SK-N-MC (cell line): ENCODE data around the gene ANKRD23.

Experiments
- DNase-seq: peaks from one replicate; pipeline ENCODE4 v3.0.0-alpha.2; 2011; ENCODE audit warnings: low read depth, low spot score
- H3K27ac ChIP-seq: fragments of 200-600 bp; sonication (generic); 2 replicates; pipeline ENCODE4 v1.5.1; 2016; ENCODE audit warnings: mixed run types
- H3K36me3 ChIP-seq: fragments of 200-600 bp; sonication (generic); 2 replicates; pipeline ENCODE4 v1.6.1; 2017; ENCODE audit warnings: antibody characterized with exemption, low read length, mixed read lengths; ENCODE audit not compliant: insufficient read depth
- H3K4me3 ChIP-seq: fragments of 200-600 bp; sonication (generic); 2 replicates; pipeline ENCODE4 v1.5.1; 2016
- H3K9ac ChIP-seq: fragments of 200-600 bp; sonication (generic); 2 replicates; pipeline ENCODE4 v1.8.0; 2017; ENCODE audit warnings: mixed run types, mixed read lengths; ENCODE audit not compliant: insufficient read length
- H3K9me3 ChIP-seq: fragments of 200-600 bp; sonication (generic); 2 replicates; pipeline ENCODE4 v1.6.1; 2017; ENCODE audit warnings: low read depth, mild to moderate bottlenecking, antibody characterized with exemption, low read length, moderate library complexity, mixed read lengths
- EZH2 ChIP-seq: fragments of 200-600 bp; sonication (generic); IDR thresholded peaks from one replicate; pipeline ENCODE4 v1.6.1; 2017; ENCODE audit warnings: antibody characterized with exemption
- FOXP2 ChIP-seq: optimal IDR thresholded peaks from 2 replicates; pipeline ENCODE3; 2011; ENCODE audit warnings: mild to moderate bottlenecking, moderate library complexity; ENCODE audit not compliant: insufficient read depth; ENCODE audit errors: extremely low read length, control extremely low read depth
- POLR2AphosphoS5 ChIP-seq: IDR thresholded peaks from 2 replicates; pipeline ENCODE4 v1.6.1; 2012; ENCODE audit warnings: mild to moderate bottlenecking, low read depth, low read length, borderline replicate concordance

Gene ANKRD23

GRCh38 chr2:96838345-96839292 lies 5.2 kb downstream of the ANKRD23 start:
- Histone ChIP-seq H3K36me3 (no peaks in the 10 kb centered on the region; the same call in 1 of the 2 replicates), H3K9ac (no peak overlapping the region), H3K9me3 (no peaks in the 10 kb centered on the region), H3K4me3 (no peak overlapping the region), H3K27ac (no peak overlapping the region)
- TF ChIP-seq FOXP2 (no peak), EZH2 (no peak)
- DNase-seq: no peak

- H3K36me3 ChIP-seq: no peaks in the 10 kb centered on the region; the same call in 1 of the 2 replicates
- no peak overlapping the region for H3K27ac ChIP-seq
Measured at GRCh38 chr2:96837575-96837974, 6.2 kb downstream of the ANKRD23 start.

GRCh38 chr2:96835830-96836229 lies 8.0 kb downstream of the ANKRD23 start:
- Histone ChIP-seq H3K36me3 (peaks cover 7% of the 10 kb centered on the region; the same call in 1 of the 2 replicates), H3K27ac (no peak overlapping the region), H3K9me3 (no peaks in the 10 kb centered on the region), H3K4me3 (no peak overlapping the region), H3K9ac (no peak overlapping the region)
- TF ChIP-seq FOXP2 (no peak), POLR2AphosphoS5 (no peak), EZH2 (no peak)
- no peak for DNase-seq

More at GRCh38 chr2:96837575-96837974, 6.2 kb downstream of the ANKRD23 start:
- TF ChIP-seq FOXP2 (no peak), POLR2AphosphoS5 (no peak), EZH2 (no peak)
- no peak for DNase-seq
- Histone ChIP-seq H3K9me3 (no peaks in the 10 kb centered on the region), H3K4me3 (no peak overlapping the region), H3K9ac (no peak overlapping the region)

GRCh38 chr2:96832754-96833507 lies 10.9 kb downstream of the ANKRD23 start:
- Histone ChIP-seq H3K36me3 (peaks cover 15% of the 10 kb centered on the region; the same call in 1 of the 2 replicates), H3K27ac (no peak overlapping the region), H3K9ac (no peak overlapping the region), H3K9me3 (no peaks in the 10 kb centered on the region), H3K4me3 (no peak overlapping the region)
- DNase-seq: no peak
- TF ChIP-seq FOXP2: no peak
- no peak for TF ChIP-seq EZH2
- no peak for TF ChIP-seq POLR2AphosphoS5

- H3K36me3 ChIP-seq: peaks cover 15% of the 10 kb centered on the region; the same call in 1 of the 2 replicates
- no peak overlapping the region for H3K4me3 ChIP-seq
- H3K9ac ChIP-seq: no peak overlapping the region
- no peak overlapping the region for H3K27ac ChIP-seq
- TF ChIP-seq POLR2AphosphoS5: no peak
- TF ChIP-seq EZH2: no peak
- no peak for TF ChIP-seq FOXP2
- H3K9me3 ChIP-seq: no peaks in the 10 kb centered on the region
- no peak for DNase-seq
Measured at GRCh38 chr2:96832408-96832753, 11.4 kb downstream of the ANKRD23 start.

- no peaks in the 10 kb centered on the region for H3K9me3 ChIP-seq
- H3K4me3 ChIP-seq: no peak overlapping the region
- TF ChIP-seq FOXP2 (no peak), POLR2AphosphoS5 (no peak), EZH2 (no peak)
- no peak for DNase-seq
- peaks cover 15% of the 10 kb centered on the region; the same call in 1 of the 2 replicates for H3K36me3 ChIP-seq
- H3K27ac ChIP-seq: no peak overlapping the region
- no peak overlapping the region for H3K9ac ChIP-seq
Measured at GRCh38 chr2:96831679-96832078, 12.1 kb downstream of the ANKRD23 start.

GRCh38 chr2:96830044-96830562 lies 13.7 kb downstream of the ANKRD23 start:
- Histone ChIP-seq H3K9ac (no peak overlapping the region), H3K27ac (no peak overlapping the region), H3K4me3 (no peak overlapping the region), H3K9me3 (no peaks in the 10 kb centered on the region), H3K36me3 (peaks cover 15% of the 10 kb centered on the region; the same call in 1 of the 2 replicates)
- TF ChIP-seq FOXP2 (no peak), POLR2AphosphoS5 (no peak), EZH2 (no peak)
- no peak for DNase-seq

GRCh38 chr2:96828874-96829273 lies 14.9 kb downstream of the ANKRD23 start:
- Histone ChIP-seq H3K4me3 (no peak overlapping the region), H3K9me3 (no peaks in the 10 kb centered on the region), H3K27ac (no peak overlapping the region), H3K36me3 (peaks cover 15% of the 10 kb centered on the region; the same call in 1 of the 2 replicates), H3K9ac (no peak overlapping the region)
- TF ChIP-seq EZH2 (no peak), POLR2AphosphoS5 (no peak), FOXP2 (no peak)
- no peak for DNase-seq
